ENCODE data around the gene C10orf53.

Gene C10orf53

GRCh38 chr10:49737474-49738201, 58.2 kb downstream of the C10orf53 start:
- no peak for DNase-seq (ENCODE audit: low read depth, low spot score)

- no peak for DNase-seq (ENCODE audit: low read depth, low spot score)
These were observed 59.3 kb downstream of the C10orf53 start for GRCh38 chr10:49738616-49739360.

- DNase-seq (ENCODE audit: low read depth, low spot score) = no peak
These were observed 60.0 kb downstream of the C10orf53 start for GRCh38 chr10:49739426-49739825.

- peak; percentile 0 for DNase-seq (ENCODE audit: low read depth, low spot score)
These were observed 61.1 kb downstream of the C10orf53 start for GRCh38 chr10:49740346-49741107.

GRCh38 chr10:49741108-49741995, 61.9 kb downstream of the C10orf53 start:
- DNase-seq (ENCODE audit: low read depth, low spot score) = peak; percentile 0

GRCh38 chr10:49742683-49743463, 63.4 kb downstream of the C10orf53 start:
- DNase-seq (ENCODE audit: low read depth, low spot score) = no peak

- no peak for DNase-seq (ENCODE audit: low read depth, low spot score)
These were observed 64.1 kb downstream of the C10orf53 start for GRCh38 chr10:49743464-49744075.

GRCh38 chr10:49744091-49744685, 64.7 kb downstream of the C10orf53 start:
- no peak for DNase-seq (ENCODE audit: low read depth, low spot score)

- no peak for DNase-seq (ENCODE audit: low read depth, low spot score)
These were observed 65.6 kb downstream of the C10orf53 start for GRCh38 chr10:49744924-49745605.

GRCh38 chr10:49745756-49746155, 66.3 kb downstream of the C10orf53 start:
- no peak for DNase-seq (ENCODE audit: low read depth, low spot score)

GRCh38 chr10:49746626-49747302, 67.3 kb downstream of the C10orf53 start:
- no peak for DNase-seq (ENCODE audit: low read depth, low spot score)
